GM10248 (cell line): ENCODE data around the gene ABTB1.

Experiments used
- CTCF ChIA-PET: fragments of 300-600 bp; sonication (Branson Sonifier 250); formaldehyde crosslinking; extraction: SDS; loops from one replicate; lab custom pipeline; 2021; ENCODE audit warnings: antibody characterized with exemption; lab: Yijun Ruan, JAX
- POLR2A ChIA-PET: fragments of 350-650 bp; sonication (Branson Sonifier 250); formaldehyde crosslinking; extraction: SDS; loops from one replicate; lab custom pipeline; 2020; ENCODE audit warnings: antibody characterized with exemption; lab: Yijun Ruan, JAX
- DNase-seq: peaks from one replicate; pipeline ENCODE4 v3.0.0; 2012; ENCODE audit errors: extremely low spot score
- TF ChIP-seq, protein P1 (sequence below): IDR thresholded peaks from 2 replicates; pipeline ENCODE4 v1.5.1; 2012; ENCODE audit warnings: mild to moderate bottlenecking, low read depth; ENCODE audit errors: extremely low read depth, missing control alignments, control extremely low read depth

Gene ABTB1

DNA sequence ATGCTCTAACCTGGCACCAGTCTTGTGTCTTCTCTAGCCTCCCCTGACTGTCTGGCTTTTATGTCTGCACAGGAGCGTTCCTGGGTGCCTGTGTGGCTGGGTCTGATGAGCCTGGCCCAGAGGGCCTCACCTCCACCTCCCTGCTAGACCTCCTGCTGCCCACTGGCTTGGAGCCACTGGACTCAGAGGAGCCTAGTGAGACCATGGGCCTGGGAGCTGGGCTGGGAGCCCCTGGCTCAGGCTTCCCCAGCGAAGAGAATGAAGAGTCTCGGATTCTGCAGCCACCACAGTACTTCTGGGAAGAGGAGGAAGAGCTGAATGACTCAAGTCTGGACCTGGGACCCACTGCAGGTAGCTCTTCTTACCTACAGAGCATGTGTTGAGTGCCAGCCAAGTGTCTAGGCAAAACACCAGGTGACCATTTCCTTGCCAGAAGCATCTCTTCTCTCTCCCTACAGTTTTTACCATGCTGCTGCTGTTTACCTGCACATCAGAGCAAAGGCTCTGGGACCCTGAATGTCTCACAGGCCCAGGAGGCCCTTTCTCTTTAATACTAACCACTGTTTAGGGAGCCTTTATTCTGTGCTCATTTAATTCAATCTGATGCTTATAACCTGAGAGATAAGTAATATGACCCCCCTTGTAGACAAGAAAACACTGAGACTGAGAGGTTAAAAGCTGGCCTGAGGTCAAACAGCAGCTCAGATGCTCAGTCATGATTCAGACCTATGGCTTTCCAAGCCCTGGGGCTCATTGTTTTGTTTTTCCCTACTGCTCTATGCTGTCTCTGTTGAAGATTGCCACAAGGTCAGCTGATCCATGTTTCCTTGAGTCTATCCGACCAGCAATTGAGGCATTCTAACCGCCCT lies 33.3 kb upstream of the ABTB1 start:
- CTCF ChIA-PET = interaction anchor here (1.2 to 1.6 kb wide), 3 partner anchors 8 to 14 kb away, joined by 3 to 7 read pairs (median 4); no protein-coding TSS in a partner anchor
- DNase-seq = no peak

GRCh38 chr3:127640042-127640355 lies 32.8 kb upstream of the ABTB1 start:
- DNase-seq = no peak
- TF ChIP-seq, protein P1, sequence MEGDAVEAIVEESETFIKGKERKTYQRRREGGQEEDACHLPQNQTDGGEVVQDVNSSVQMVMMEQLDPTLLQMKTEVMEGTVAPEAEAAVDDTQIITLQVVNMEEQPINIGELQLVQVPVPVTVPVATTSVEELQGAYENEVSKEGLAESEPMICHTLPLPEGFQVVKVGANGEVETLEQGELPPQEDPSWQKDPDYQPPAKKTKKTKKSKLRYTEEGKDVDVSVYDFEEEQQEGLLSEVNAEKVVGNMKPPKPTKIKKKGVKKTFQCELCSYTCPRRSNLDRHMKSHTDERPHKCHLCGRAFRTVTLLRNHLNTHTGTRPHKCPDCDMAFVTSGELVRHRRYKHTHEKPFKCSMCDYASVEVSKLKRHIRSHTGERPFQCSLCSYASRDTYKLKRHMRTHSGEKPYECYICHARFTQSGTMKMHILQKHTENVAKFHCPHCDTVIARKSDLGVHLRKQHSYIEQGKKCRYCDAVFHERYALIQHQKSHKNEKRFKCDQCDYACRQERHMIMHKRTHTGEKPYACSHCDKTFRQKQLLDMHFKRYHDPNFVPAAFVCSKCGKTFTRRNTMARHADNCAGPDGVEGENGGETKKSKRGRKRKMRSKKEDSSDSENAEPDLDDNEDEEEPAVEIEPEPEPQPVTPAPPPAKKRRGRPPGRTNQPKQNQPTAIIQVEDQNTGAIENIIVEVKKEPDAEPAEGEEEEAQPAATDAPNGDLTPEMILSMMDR = no peak
- CTCF ChIA-PET = interaction anchor here (1.2 to 1.6 kb wide), 2 partner anchors 11 to 13 kb away, joined by 4 to 7 read pairs; no protein-coding TSS in a partner anchor
- POLR2A ChIA-PET = no interaction called here

More for the DNA sequence above, 33.3 kb upstream of the ABTB1 start:
- TF ChIP-seq, protein P1 = no peak
- POLR2A ChIA-PET = no interaction called here

DNA sequence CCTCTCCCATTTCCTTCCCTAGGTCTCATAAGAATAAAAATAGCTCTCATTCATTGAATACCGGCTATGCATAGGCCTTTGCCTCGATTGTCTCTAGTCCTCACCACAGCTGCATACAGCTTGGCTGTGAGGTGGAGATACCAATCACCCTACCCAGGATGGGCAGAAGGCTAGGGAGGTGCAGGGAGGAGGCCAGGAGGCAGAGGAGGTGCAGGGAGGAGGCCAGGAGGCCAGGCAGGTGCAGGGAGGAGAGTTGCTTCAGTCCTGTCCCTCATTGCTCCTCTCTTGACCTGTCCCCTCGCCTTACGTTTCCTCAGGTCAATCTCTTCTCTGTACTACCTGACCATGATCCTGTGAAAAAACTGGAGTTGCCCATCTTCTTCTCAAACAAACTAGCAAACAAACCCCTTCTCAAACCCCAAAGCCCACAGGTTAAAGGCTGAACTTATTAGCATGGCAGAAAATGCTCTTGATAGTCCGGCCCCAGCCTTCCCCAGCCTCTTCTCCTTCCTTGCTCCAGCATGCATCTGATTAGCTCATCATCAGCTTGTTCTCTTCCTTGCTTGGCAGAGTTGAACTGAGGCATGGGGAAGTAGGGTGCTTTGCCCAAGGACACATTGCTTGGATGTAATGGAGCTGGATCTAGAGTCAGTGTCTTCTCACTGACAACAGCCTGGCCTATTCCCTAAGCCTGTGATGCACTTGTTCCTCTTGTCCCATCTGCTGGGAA lies 27.9 kb upstream of the ABTB1 start:
- CTCF ChIA-PET = interaction anchor here (1.3 to 3.3 kb wide), 5 partner anchors 7 to 12 kb away, joined by 3 to 18 read pairs (median 6); no protein-coding TSS in a partner anchor
- POLR2A ChIA-PET = no interaction called here

DNA sequence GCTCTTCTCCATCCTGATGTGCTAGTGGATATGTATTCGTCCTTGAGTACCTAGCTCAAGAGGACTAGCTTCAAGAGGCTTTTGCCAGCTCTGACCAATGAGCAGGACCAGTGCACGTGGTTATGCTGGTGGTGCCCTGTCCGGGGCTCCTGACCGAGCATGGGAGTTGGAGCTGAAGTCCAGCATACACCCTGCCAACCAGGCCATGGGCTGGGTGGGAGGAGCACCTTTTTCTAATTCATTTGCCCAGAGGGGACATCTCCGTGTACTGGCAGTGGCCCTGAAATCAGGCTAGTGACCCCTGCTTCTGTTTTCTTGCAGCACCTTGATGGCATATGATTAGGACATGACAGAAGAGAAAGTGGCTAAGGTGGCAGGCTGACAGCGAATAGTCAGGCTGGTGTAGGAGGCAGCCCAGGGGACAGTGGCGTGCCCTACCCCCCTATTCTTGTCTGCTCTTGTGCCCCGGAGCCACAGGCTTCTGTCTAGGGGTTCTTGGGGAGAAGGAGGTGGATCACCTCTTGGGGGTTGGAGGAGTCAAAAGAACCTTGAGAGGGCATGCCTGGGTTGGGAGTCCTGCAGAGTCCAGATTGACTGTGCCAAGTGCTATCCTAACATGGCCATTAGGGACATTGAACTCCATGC lies 27.3 kb upstream of the ABTB1 start:
- ChIA-PET POLR2A (no interaction called here), CTCF (interaction anchor here (1.3 to 3.3 kb wide), 3 partner anchors 10 to 12 kb away, joined by 3 to 11 read pairs (median 6); no protein-coding TSS in a partner anchor)
- TF ChIP-seq, protein P1 = no peak
- DNase-seq = no peak

More for the DNA sequence above, 27.9 kb upstream of the ABTB1 start:
- DNase-seq = no peak
- TF ChIP-seq, protein P1 = no peak

DNA sequence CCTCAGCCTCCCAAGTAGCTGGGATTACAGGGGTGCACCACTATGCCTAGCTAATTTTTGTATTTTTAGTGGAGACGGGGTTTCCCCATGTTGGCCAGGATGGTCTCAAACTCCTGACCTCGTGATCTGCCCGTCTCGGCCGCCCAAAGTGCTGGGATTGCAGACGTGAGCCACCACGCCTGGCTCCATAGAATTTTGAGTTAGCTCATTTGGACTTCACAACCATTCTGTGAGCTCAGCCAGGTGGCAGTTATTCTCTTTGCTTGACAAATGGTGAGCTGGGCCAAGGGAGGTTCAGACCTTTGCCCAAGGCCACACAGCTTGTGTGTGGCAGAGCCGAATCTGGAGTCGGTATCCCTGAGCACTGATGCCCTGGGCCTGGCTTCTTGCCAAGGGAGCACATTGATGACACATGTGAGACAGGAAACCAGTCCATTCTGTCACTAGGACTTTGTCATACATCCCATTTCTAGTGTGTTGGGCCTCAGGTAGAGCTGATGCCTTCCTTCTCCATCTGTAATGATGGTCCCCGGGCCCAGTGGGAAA lies 26.2 kb upstream of the ABTB1 start:
- DNase-seq = no peak
- TF ChIP-seq, protein P1 = no peak
- POLR2A ChIA-PET = no interaction called here
- CTCF ChIA-PET = interaction anchor here (0.9 to 3.3 kb wide), 8 partner anchors 7 to 325 kb away, joined by 3 to 13 read pairs (median 4); no protein-coding TSS in a partner anchor
